Stomach (tissue), 4 donors: ENCODE measurements around the gene PKP4.

Experiments used
- CTCF ChIP-seq, 7 experiments: fragments of 450-650 bp in 4 of 7; fragments of 200-600 bp in 3 of 7; sonication (generic) in 3 of 7; IDR thresholded peaks; one replicate each; pipeline ENCODE4 v1.5.1; 2016 to 2019; ENCODE audit warnings: antibody characterized with exemption in 7 of 7, control low read depth in 2 of 7, mild to moderate bottlenecking in 1 of 7
- EP300 ChIP-seq: sonication (generic); formaldehyde crosslinking; IDR thresholded peaks from one replicate; pipeline ENCODE4 v1.6.1; 2017; ENCODE audit warnings: antibody characterized with exemption
- POLR2A ChIP-seq, 4 donors: fragments of 450-650 bp; IDR thresholded peaks; one replicate each; pipeline ENCODE4 v1.6.1; 2016; ENCODE audit warnings: antibody characterized with exemption in 4 of 4, control low read depth in 2 of 4, mild to moderate bottlenecking in 1 of 4, moderate library complexity in 1 of 4
- POLR2AphosphoS5 ChIP-seq, 3 donors: sonication (generic); formaldehyde crosslinking; IDR thresholded peaks; one replicate each; pipeline ENCODE4 v1.6.1; 2016; ENCODE audit warnings: antibody characterized with exemption in 3 of 3

GRCh38 chr2:158618891-158619490, 162.2 kb downstream of the PKP4 start:
- no peak for TF ChIP-seq POLR2AphosphoS5 (IDR thresholded peaks at IDR 0.05)
- TF ChIP-seq POLR2A (IDR thresholded peaks at IDR 0.05), result no peak
- no peak for TF ChIP-seq CTCF (IDR thresholded peaks at IDR 0.05)
- no peak for TF ChIP-seq EP300
